Sigmoid colon (tissue), 7 donors: Measurements from ENCODE around the gene WNT3A. TPM values are rescaled to one million over a fixed set of nuclear protein-coding genes. Genes with fewer than 3 reads are reported as not detected.

Source experiments
- DNase-seq: peaks from one replicate; pipeline ENCODE4 v3.0.0-alpha.2; 2019
- H3K27ac ChIP-seq, 4 donors: fragments of 200-600 bp; sonication (generic); one replicate each; pipeline ENCODE4 v1.5.1; 2016 to 2019; ENCODE audit warnings: mild to moderate bottlenecking in 1 of 4
- H3K27me3 ChIP-seq, 3 donors: fragments of 200-600 bp; sonication (generic); one replicate each; pipeline ENCODE4 v1.5.1; 2019; ENCODE audit warnings: mild to moderate bottlenecking in 1 of 3
- H3K36me3 ChIP-seq, 4 donors: fragments of 200-600 bp; sonication (generic); one replicate each; pipeline ENCODE4 v1.5.1; 2016 to 2019
- H3K4me1 ChIP-seq, 4 donors: fragments of 200-600 bp; sonication (generic); one replicate each; pipeline ENCODE4 v1.5.1; 2017 to 2019
- H3K4me3 ChIP-seq, 4 donors: fragments of 200-600 bp; sonication (generic); one replicate each; pipeline ENCODE4 v1.5.1; 2017 to 2019; ENCODE audit warnings: mild to moderate bottlenecking in 2 of 4, moderate library complexity in 1 of 4
- H3K9me3 ChIP-seq, 4 donors: fragments of 200-600 bp in 3 of 4; sonication (generic) in 3 of 4; one replicate each; pipeline versions ENCODE4 v1.5.1 to v1.6.1; 2013 to 2019
- CTCF ChIP-seq, 4 experiments: fragments of 450-650 bp in 3 of 4; fragments of 200-600 bp in 1 of 4; IDR thresholded peaks; one replicate each; pipeline ENCODE4 v1.5.1; 2016 to 2019; ENCODE audit warnings: antibody characterized with exemption in 4 of 4, mild to moderate bottlenecking in 3 of 4, moderate library complexity in 2 of 4
- EP300 ChIP-seq, 4 donors: sonication (generic); formaldehyde crosslinking; IDR thresholded peaks; one replicate each; pipeline ENCODE4 v1.6.1; 2017; ENCODE audit warnings: antibody characterized with exemption in 4 of 4
- POLR2A ChIP-seq, 2 donors: fragments of 450-650 bp; IDR thresholded peaks; one replicate each; pipeline ENCODE4 v1.6.1; 2016; ENCODE audit warnings: antibody characterized with exemption in 2 of 2, mild to moderate bottlenecking in 2 of 2, moderate library complexity in 2 of 2
- POLR2AphosphoS5 ChIP-seq, 4 donors: sonication (generic); formaldehyde crosslinking; IDR thresholded peaks; one replicate each; pipeline ENCODE4 v1.6.1; 2017; ENCODE audit warnings: antibody characterized with exemption in 4 of 4
- WGBS, 2 donors: extraction: QIAGEN DNeasy Blood & Tissue Kit; methylation state at CpG; one replicate each; pipeline ENCODE4 v1.1.7; 2013; 5-methylcytosine and 5-hydroxymethylcytosine counted together
- intact Hi-C: fragments of 100-400 bp; cut with DNase I; formaldehyde crosslinking; loops from one replicate; pipeline ENCODE4 v1.15.1; 2023
- polyA plus RNA-seq, 3 donors: library from polyadenylated mRNA; stranded (reverse); fragments of 200-250 nt; gene quantifications; one replicate each; pipeline ENCODE4 v1.2.3, GENCODE V29; 2013
- total RNA-seq, 4 donors: library from RNA; depleted of rRNA; stranded (reverse); fragments of >200 nt; gene quantifications; one replicate each; pipeline ENCODE4 v1.1.0, GENCODE V29; 2016
- donor health status: healthy with polysubstance abuse.
- donor health status: Bipolar disorder and iron deficiency.
- donor health status: healthy.

The WNT3A gene
- total and polyA plus RNA-seq, 7 donors = 0.01 TPM; not detected in 6

DNA sequence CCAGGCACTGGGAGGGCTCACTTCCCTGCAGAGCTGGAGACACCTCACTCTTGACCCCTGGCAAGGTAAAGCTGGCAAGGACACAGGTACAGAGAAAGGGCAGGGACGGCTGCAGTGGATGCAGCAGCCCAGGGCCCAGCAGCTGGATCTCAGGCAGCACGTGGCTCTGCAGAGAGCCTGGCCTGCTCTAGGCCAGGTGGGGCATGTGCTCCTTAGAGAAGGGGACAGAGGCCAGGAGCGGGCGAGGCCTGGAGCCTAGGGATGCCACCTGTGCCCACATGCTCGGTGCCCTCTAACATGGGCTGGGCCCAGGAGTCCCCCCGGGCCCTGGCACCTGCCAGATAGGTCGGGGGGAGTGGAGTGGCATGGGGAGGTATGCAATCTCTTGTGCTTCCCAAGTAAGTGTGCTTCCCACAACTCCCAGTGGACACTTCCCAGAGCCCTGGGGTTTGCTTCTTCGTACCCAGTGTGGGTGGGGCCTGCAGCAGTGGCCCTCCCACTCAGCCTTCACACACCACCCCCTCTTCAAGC lies 30.0 kb downstream of the WNT3A start:
- no peak overlapping the region for H3K27ac ChIP-seq
- TF ChIP-seq CTCF (IDR thresholded peaks at IDR 0.05) (no peak), POLR2AphosphoS5 (IDR thresholded peaks at IDR 0.05) (no peak), EP300 (IDR thresholded peaks at IDR 0.05) (no peak), POLR2A (IDR thresholded peaks at IDR 0.05) (no peak)
- H3K36me3 ChIP-seq = no peaks in the 10 kb centered on the region
- H3K4me1 ChIP-seq = peaks cover 0 to 10% (median 9%) of the 10 kb centered on the region in 4 donors
- peaks cover 20 to 52% (median 33%) of the 10 kb centered on the region in 3 donors for H3K27me3 ChIP-seq
- intact Hi-C loops = no loop called here
- peaks cover 0 to 8% (median 3%) of the 10 kb centered on the region in 4 donors for H3K9me3 ChIP-seq
- peak; percentile 50 for DNase-seq
- WGBS, 2 donors = 68 to 81% methylated on average over 8 of the region's 8 CpGs
- H3K4me3 ChIP-seq = no peak overlapping the region

DNA sequence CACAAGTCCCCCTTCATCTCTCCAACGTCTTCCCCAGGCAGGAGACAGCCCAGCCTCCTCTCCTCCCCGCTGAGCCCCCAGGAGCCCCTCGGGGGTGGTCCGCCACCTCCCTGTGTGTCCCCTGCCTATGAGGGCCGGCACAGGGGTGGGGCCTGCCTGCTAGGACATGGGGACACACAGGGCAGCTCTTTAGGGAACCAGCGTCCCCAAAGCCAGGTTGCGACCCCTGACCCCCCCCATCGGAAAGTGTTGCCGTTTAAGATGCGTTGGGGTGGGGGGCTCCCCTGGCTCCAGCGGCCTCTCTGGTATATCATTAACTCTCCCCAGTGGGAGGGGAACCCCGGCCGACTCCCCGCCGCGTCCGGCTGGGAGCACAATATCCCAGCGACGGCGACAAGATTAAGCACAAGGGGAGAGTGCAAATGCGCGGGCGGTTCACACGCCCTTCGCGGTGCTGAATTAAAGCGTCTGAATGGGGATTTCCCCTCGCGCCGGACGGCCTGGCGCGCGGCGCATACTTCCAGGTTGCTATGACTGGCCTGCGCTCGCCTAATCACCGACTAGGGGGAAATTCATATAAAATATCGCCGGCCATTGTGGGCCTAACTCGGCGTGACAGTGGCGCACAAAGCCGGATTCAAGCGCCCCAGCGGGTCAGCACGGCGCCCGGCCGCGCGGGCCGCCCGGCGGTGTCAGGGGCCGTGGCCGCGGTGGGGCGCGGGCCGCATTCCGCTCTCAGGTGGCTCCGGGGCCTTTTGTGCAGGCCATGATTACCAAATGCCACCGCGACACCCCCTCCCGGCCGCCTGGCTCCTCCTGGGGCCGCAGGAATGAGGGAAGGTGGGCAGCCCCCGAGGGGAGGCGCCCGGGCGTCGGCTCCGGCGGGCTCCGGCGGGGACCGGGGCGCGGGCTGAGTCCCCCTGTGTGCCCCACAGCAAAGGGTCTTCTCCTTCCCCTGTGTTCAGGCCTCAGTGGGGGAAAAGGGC lies 30.9 kb downstream of the WNT3A start:
- Histone ChIP-seq H3K27ac (no peak overlapping the region), H3K4me1 (peaks cover 0 to 10% (median 9%) of the 10 kb centered on the region in 4 donors), H3K36me3 (no peaks in the 10 kb centered on the region), H3K4me3 (peak overlapping the region in 3 of 4 donors; percentile 9 to 25 (median 9)), H3K9me3 (peaks cover 0 to 8% (median 3%) of the 10 kb centered on the region in 4 donors), H3K27me3 (peaks cover 20 to 52% (median 33%) of the 10 kb centered on the region in 3 donors)
- intact Hi-C loops = no loop called here
- 5 to 7% methylated on average over 80 of the region's 80 CpGs for WGBS, 2 donors
- TF ChIP-seq POLR2A (IDR thresholded peaks at IDR 0.05) = no peak
- no peak for TF ChIP-seq EP300 (IDR thresholded peaks at IDR 0.05)
- no peak for TF ChIP-seq POLR2AphosphoS5 (IDR thresholded peaks at IDR 0.05)
- no peak for TF ChIP-seq CTCF (IDR thresholded peaks at IDR 0.05)
- DNase-seq = peak; percentile 57

DNA sequence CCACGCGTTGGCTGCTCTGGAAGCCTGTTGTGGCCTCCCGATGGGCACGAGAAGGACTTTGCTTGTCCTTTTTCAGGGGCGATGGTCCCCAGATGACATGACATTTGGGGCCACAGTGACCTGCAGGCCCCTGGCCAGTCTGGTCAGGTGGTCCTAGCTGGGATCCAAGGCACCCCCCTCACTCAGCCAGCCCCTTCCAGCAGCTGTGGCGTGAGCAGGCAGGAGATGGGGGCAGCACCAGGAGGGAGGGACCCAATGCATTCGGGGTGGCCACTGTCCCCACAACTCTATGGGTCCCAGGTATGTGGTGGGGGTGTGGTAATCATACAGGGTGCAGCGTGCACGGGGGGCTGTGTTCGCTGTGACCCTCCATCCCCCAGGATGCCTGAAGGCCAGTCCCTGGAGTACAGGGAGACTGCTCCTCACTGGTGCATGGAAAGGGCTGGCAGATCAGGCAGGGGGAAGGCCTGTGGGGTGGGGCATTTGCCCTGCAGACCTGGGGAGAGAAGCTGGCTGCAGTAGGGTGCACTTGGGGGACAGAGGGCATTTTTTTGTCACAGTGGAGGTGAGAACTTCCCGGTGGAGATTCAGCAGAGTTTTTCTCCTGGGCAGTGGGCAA lies 31.7 kb downstream of the WNT3A start:
- peaks cover 0 to under 1% (median under 1%) of the 10 kb centered on the region in 4 donors for H3K9me3 ChIP-seq
- H3K27ac ChIP-seq = no peak overlapping the region
- H3K27me3 ChIP-seq = peaks cover 20 to 52% (median 33%) of the 10 kb centered on the region in 3 donors
- no peak overlapping the region for H3K4me3 ChIP-seq
- 61 to 75% methylated on average over 11 of the region's 11 CpGs for WGBS, 2 donors
- TF ChIP-seq EP300 (IDR thresholded peaks at IDR 0.05) = no peak
- TF ChIP-seq POLR2A (IDR thresholded peaks at IDR 0.05) = no peak
- TF ChIP-seq CTCF (IDR thresholded peaks at IDR 0.05) = no peak
- no peak for TF ChIP-seq POLR2AphosphoS5 (IDR thresholded peaks at IDR 0.05)
- peak; percentile 37 for DNase-seq
- intact Hi-C loops = no loop called here
- H3K4me1 ChIP-seq = peaks cover 0 to 10% (median 9%) of the 10 kb centered on the region in 4 donors
- no peaks in the 10 kb centered on the region for H3K36me3 ChIP-seq

DNA sequence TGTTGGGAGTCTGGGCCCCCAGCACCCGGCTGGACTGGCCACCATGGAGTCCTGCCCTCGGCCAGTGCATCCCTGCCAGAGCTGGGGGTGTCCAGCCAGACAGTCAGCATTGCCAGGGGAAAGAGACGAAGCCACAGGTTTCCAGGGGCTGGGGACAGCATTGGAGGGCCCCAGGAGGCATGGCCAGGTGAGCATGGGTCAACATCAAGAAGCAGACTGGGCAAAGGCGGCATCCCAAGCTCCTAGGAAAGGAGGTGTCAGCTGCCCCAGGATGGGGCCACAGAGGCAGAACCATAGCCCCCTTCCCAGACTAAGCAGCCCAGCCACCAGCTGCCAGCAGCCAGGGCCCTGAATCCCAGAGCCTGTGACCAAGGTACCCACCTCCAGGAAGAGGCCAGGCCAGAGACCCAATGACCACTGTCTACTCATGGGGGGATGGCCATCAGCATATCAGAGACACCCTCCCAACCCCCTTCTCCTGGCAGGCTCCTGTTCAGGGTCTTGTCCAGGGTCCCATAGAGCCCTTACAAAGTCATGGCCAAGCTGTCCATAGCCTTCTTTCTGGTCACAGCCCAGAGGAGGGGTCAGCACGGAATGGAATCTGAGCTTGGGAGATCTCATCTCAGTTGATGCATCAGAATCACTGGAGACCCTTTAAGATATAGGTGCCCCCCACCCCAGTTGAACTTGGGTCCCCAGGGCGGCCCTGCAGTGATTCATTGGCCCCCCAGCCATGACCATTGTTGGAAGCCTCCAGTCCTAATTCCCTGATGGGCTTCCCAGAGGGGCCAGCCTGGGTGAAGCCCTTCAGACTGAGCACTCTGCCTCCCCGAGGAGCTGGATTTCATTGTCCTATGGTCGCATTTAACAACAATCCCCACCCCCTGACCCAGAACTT lies 32.5 kb downstream of the WNT3A start:
- Histone ChIP-seq H3K4me3 (no peak overlapping the region), H3K36me3 (no peaks in the 10 kb centered on the region), H3K27me3 (peaks cover 20 to 52% (median 33%) of the 10 kb centered on the region in 3 donors), H3K27ac (no peak overlapping the region), H3K9me3 (no peaks in the 10 kb centered on the region), H3K4me1 (peaks cover 0 to 10% (median 9%) of the 10 kb centered on the region in 4 donors)
- DNase-seq = peak; percentile 49
- whole genome bisulfite sequencing, 2 donors = 73 to 82% methylated on average over 8 of the region's 8 CpGs
- TF ChIP-seq POLR2A (IDR thresholded peaks at IDR 0.05) (no peak), CTCF (IDR thresholded peaks at IDR 0.05) (no peak), POLR2AphosphoS5 (IDR thresholded peaks at IDR 0.05) (no peak), EP300 (IDR thresholded peaks at IDR 0.05) (no peak)
- intact Hi-C loops = no loop called here
